ENCODE results near the gene ROS1.

ROS1 gene

GRCh38 chr6:117373211-117373813 lies 52.4 kb downstream of the ROS1 start:
- TF ChIP-seq CTCF (IDR thresholded peaks at IDR 0.05) = no peak

GRCh38 chr6:117371492-117371891 lies 54.2 kb downstream of the ROS1 start:
- no peak for TF ChIP-seq CTCF (IDR thresholded peaks at IDR 0.05)

- TF ChIP-seq CTCF (IDR thresholded peaks at IDR 0.05) = no peak
These were observed 66.2 kb downstream of the ROS1 start for GRCh38 chr6:117359581-117359980.

- no peak for TF ChIP-seq CTCF (IDR thresholded peaks at IDR 0.05)
These were observed 71.1 kb downstream of the ROS1 start for GRCh38 chr6:117354671-117355070.

GRCh38 chr6:117352466-117353081 lies 73.2 kb downstream of the ROS1 start:
- TF ChIP-seq CTCF (IDR thresholded peaks at IDR 0.05) = peak; percentile 54

- TF ChIP-seq CTCF (IDR thresholded peaks at IDR 0.05) = no peak
These were observed 74.2 kb downstream of the ROS1 start for GRCh38 chr6:117351521-117351920.

- peak; percentile 53 for TF ChIP-seq CTCF (IDR thresholded peaks at IDR 0.05)
These were observed 79.4 kb downstream of the ROS1 start for GRCh38 chr6:117346142-117346930.

Measured in LNCAP (cell line).